Mucosa of descending colon (tissue), 3 donors: Measurements from ENCODE around the gene EIF2AK3. TPM values are rescaled to one million over a fixed set of nuclear protein-coding genes. Genes with fewer than 3 reads are reported as not detected.

Experiments
- ATAC-seq: fragments of 200-7000 bp; cut with Tn5 transposase; one replicate; pipeline ENCODE4 v1.9.1; 2020; ENCODE audit warnings: mild to moderate bottlenecking, moderate library complexity
- DNase-seq, 3 donors: peaks; one replicate each; pipeline ENCODE4 v3.0.0-alpha.2; 2020
- H3K36me3 ChIP-seq: fragments of 200-600 bp; one replicate; pipeline ENCODE4 v1.8.0; 2021; ENCODE audit warnings: low read depth, mild to moderate bottlenecking
- H3K4me1 ChIP-seq: fragments of 200-600 bp; one replicate; pipeline ENCODE4 v1.8.0; 2021; ENCODE audit warnings: low read depth, mild to moderate bottlenecking
- H3K4me3 ChIP-seq: fragments of 200-600 bp; one replicate; pipeline ENCODE4 v1.8.0; 2021; ENCODE audit warnings: mild to moderate bottlenecking
- H3K9me3 ChIP-seq: fragments of 200-600 bp; one replicate; pipeline ENCODE4 v1.8.0; 2021; ENCODE audit warnings: mild to moderate bottlenecking
- CTCF ChIP-seq: fragments of 200-600 bp; IDR thresholded peaks from one replicate; pipeline ENCODE4 v1.8.0; 2022; ENCODE audit warnings: antibody characterized with exemption, mild to moderate bottlenecking
- intact Hi-C, 2 donors: fragments of 100-400 bp; cut with DNase I in 1 of 2; cut with micrococcal nuclease in 1 of 2; formaldehyde crosslinking; loops; one replicate each; pipeline versions ENCODE4 v1.11.0 to v1.11.1; 2022; cut with DNase I, micrococcal nuclease
- total RNA-seq, 3 donors: library from RNA; stranded (reverse); fragmentation: NEBNext Ultra II Directional in 2 of 3; extraction: Animal tissue kit (Norgen Biotek cat#: 25700) in 2 of 3; gene quantifications; one replicate each; pipeline versions ENCODE4 v1.2.1 to v1.2.4, GENCODE V29; 2021 to 2023
- donor health status: DM: no; HTN: no; CAD: no; lungs with moderate emphysema.
- donor health status: DM: no; HTN: no; CAD: no.
- donor health status: DM: no; HTN: yes; CAD: no.

Gene EIF2AK3
- total RNA-seq, 3 donors from 2014 or later: 20.4 to 31.6 (median 30.4) TPM

- ATAC-seq: no peak
- no peak for DNase-seq
- no peak overlapping the region for H3K4me3 ChIP-seq
- H3K4me1 ChIP-seq: no peaks in the 10 kb centered on the region
- no peak for TF ChIP-seq CTCF
- intact Hi-C loops: no loop called here
- H3K9me3 ChIP-seq: no peaks in the 10 kb centered on the region
- H3K36me3 ChIP-seq: no peaks in the 10 kb centered on the region
These were observed 97.2 kb downstream of the EIF2AK3 start for GRCh38 chr2:88530081-88530480.

GRCh38 chr2:88521445-88522073 lies 105.7 kb downstream of the EIF2AK3 start:
- no peak for TF ChIP-seq CTCF
- H3K9me3 ChIP-seq: no peaks in the 10 kb centered on the region
- H3K36me3 ChIP-seq: no peaks in the 10 kb centered on the region
- no peaks in the 10 kb centered on the region for H3K4me1 ChIP-seq
- no peak for DNase-seq
- intact Hi-C loops: no loop called here
- no peak overlapping the region for H3K4me3 ChIP-seq
- ATAC-seq: no peak

- ATAC-seq: no peak
- intact Hi-C loops: no loop called here
- TF ChIP-seq CTCF: no peak
- no peak overlapping the region for H3K4me3 ChIP-seq
- DNase-seq: no peak
- H3K4me1 ChIP-seq: no peaks in the 10 kb centered on the region
- no peaks in the 10 kb centered on the region for H3K36me3 ChIP-seq
- H3K9me3 ChIP-seq: no peaks in the 10 kb centered on the region
These were observed 109.5 kb downstream of the EIF2AK3 start for GRCh38 chr2:88517759-88518201.

Other genes starting within 250 kb of the EIF2AK3 start
- gene FOXI3, start 174.8 kb downstream of the EIF2AK3 start, total RNA-seq: not detected
- gene RPIA, start 64.2 kb upstream of the EIF2AK3 start, total RNA-seq: 10 to 100 TPM; 17.5 to 29.7 (median 25.7) TPM